Measurements from ENCODE around the gene FBN3.
"Not testable (repeated sequence)": the region's sequence is repeated elsewhere in the genome, so short reads cannot be mapped to it uniquely, and the experiment has no call there.

The FBN3 gene

GRCh38 chr19:8046569-8047165 lies 102.7 kb downstream of the FBN3 start:
- DNase-seq = no peak

GRCh38 chr19:8045872-8046568 lies 103.4 kb downstream of the FBN3 start:
- DNase-seq = no peak

GRCh38 chr19:8044018-8044417 lies 105.4 kb downstream of the FBN3 start:
- no peak for DNase-seq

- DNase-seq = no peak
Observed at GRCh38 chr19:8042900-8043299, 106.5 kb downstream of the FBN3 start.

GRCh38 chr19:8041531-8041931 lies 107.9 kb downstream of the FBN3 start:
- DNase-seq = no peak

- DNase-seq = no peak
Observed at GRCh38 chr19:8039231-8039630, 110.2 kb downstream of the FBN3 start.

- no peak for DNase-seq
Observed at GRCh38 chr19:8038815-8039214, 110.6 kb downstream of the FBN3 start.

- DNase-seq = no peak
Observed at GRCh38 chr19:8036434-8037099, 112.8 kb downstream of the FBN3 start.

- DNase-seq = no peak
Observed at GRCh38 chr19:8034178-8034525, 115.2 kb downstream of the FBN3 start.

- DNase-seq = not testable (repeated sequence)
Observed at GRCh38 chr19:8033287-8034177, 115.9 kb downstream of the FBN3 start.

GRCh38 chr19:8030960-8031359 lies 118.4 kb downstream of the FBN3 start:
- no peak for DNase-seq

GRCh38 chr19:8028951-8029491 lies 120.4 kb downstream of the FBN3 start:
- no peak for DNase-seq

GRCh38 chr19:8025316-8025715 lies 124.1 kb downstream of the FBN3 start:
- DNase-seq = no peak

GRCh38 chr19:8024256-8024655 lies 125.1 kb downstream of the FBN3 start:
- not testable (repeated sequence) for DNase-seq

GRCh38 chr19:8023371-8023770 lies 126.0 kb downstream of the FBN3 start:
- no peak for DNase-seq

- DNase-seq = no peak
Observed at GRCh38 chr19:8022275-8022674, 127.1 kb downstream of the FBN3 start.

GRCh38 chr19:8021374-8021773 lies 128.0 kb downstream of the FBN3 start:
- no peak for DNase-seq

- no peak for DNase-seq
Observed at GRCh38 chr19:8020681-8021080, 128.7 kb downstream of the FBN3 start.

GRCh38 chr19:8017808-8018207 lies 131.6 kb downstream of the FBN3 start:
- no peak for DNase-seq

Data from NCI-H2227 treated with DMSO at 0.1 percent for 48 hours (cell line).